Activated CD8-positive, alpha-beta memory T cell treated with anti-CD3 and anti-CD28 coated beads for 24 hours (primary cell): ENCODE data around the gene RPS3.
"Not testable (repeated sequence)": the region's sequence is repeated elsewhere in the genome, so short reads cannot be mapped to it uniquely, and the experiment has no call there.

Source experiments
- DNase-seq: peaks from one replicate; pipeline ENCODE4 v3.0.0-alpha.2; 2020

RPS3 gene

DNA sequence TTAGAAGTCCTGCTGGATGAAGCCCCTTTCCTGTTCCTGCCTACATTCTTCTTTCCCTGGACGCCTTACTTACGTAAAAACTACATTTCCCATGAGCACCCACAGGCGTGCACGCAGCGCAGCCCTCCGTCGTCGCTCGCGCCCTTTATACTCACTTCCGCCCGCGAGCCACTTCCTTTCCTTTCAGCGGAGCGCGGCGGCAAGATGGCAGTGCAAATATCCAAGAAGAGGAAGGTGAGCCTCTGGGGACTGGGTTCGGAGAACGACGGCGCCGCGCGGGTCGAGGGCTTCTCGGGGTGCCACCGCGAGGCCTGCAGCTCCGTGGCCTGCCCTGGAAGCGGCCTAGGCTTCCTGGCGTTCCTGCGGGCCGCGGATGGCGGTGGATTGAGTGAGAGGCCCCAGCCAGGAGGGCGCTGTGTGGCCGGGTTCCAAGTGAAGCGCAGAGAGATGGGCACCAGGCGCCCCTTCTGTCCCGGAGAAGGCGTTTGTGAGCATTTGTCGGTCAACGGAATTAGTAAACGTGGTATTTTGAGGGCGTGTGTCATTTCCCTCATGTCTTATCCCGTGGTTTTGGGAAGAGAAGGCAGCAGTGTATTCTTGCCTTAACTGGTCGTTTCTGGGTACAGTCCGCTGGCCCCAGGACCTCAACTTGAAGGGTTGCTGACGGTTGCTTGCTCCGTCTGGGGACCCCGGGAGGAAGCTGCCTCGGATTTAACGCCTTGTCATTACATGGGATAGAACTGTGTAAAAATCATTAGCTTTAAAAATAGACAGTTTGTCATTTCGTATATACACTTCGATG is at the start of gene RPS3:
Gene RPS3, plus strand, starts transcription at position 175 of the 802 bp plus-strand sequence. Its CDS starts 30 bp downstream, at position 205.
- peak; percentile 95 for DNase-seq

- no peak for DNase-seq
Measured at GRCh38 chr11:75349521-75350116, 49.7 kb upstream of the RPS3 start.

DNA sequence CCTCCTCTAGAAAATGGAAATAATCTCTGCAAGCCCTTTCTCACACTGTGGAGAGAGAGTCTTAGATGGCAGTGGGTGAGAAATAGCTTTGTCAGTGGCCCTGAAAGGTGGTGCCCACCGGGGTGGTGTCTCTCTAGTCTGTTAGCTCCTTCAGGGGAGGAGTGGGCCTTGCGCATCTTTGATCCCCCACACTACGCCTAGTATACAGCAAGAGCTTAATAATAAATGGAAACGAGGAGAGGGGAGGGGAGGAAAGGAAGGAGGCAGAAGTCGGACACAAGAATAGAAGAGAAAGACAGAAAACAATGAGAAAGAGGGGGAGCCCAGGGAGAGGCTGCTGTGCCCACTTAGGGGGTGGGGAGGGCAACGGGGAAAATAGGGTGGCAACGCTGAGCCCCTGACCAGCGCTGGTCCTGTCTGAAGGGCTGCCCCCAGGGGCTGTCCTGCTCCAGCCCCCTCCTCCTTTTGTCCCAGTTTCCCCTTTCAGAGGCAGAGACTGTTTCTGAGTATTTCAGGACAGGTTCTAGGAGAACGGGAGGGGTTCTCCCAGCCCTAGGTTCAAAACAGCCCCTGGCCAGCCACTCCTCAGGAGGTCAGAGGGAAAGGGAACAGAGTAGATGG is 49.1 kb upstream of the RPS3 start:
- DNase-seq: no peak

- DNase-seq: peak; percentile 79
Measured at GRCh38 chr11:75350743-75351540, 48.4 kb upstream of the RPS3 start.

DNA sequence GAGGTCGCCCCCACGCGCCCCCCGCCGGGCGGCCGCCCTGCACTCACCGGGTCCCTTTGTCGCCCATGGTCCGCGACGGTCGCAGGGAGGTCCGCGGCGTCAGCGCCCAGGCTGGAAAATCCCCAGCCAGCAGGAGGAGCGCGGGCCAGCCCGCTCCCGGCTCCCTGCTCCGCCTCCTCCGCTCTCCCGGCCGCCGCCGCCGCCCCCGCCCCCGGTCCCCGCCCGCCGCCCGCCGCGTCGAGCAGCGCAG is 47.9 kb upstream of the RPS3 start, which contains the start of gene ARRB1:
Gene ARRB1, minus strand, starts transcription at position 121 of the 250 bp plus-strand sequence. Its CDS starts 54 bp downstream, at position 67.
- DNase-seq: peak; percentile 77

DNA sequence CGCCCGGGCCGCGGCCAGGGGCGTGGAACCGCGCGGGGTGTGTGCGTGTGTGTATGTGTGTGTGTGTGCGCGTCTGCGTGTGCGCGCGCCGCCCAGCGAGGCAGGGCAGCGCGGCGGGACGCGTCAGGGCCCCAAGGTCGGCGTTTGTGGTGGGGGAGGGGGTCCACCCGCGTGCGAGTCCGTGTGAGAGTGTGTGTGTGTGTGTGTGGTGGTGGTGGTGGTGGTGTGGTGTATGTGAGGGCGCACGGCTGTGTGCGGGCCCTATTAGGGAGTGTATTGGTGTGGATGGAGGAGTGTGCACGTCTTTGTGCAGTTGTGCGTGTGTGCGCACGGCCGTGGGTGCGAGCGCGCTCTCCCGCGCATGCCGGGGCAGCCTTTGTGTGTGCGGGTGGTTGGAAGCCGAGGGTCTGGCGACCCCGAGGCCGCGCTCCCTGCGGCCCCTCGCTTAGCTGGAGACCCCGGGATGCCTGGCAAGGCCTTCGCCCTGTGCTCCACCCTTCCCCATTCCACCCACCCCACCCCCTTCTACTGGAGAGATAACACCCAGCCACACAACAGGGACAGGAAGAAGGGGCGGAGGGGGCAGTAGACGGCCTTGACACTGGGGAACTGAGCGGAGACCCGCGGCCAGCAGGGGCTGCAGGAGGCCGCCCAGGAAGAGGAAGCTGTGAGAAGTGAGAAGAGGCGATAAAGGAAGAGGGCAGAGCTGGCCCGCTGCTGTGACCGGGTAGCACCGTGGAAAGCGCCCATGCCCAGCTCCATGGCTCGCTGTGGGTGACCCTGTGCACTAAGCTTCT is 47.3 kb upstream of the RPS3 start:
- DNase-seq: peak; percentile 78

GRCh38 chr11:75352588-75353206 is 46.6 kb upstream of the RPS3 start:
- no peak for DNase-seq

GRCh38 chr11:75355051-75355450 is 44.3 kb upstream of the RPS3 start:
- DNase-seq: no peak

- DNase-seq: no peak
Measured at GRCh38 chr11:75356613-75357012, 42.7 kb upstream of the RPS3 start.

DNA sequence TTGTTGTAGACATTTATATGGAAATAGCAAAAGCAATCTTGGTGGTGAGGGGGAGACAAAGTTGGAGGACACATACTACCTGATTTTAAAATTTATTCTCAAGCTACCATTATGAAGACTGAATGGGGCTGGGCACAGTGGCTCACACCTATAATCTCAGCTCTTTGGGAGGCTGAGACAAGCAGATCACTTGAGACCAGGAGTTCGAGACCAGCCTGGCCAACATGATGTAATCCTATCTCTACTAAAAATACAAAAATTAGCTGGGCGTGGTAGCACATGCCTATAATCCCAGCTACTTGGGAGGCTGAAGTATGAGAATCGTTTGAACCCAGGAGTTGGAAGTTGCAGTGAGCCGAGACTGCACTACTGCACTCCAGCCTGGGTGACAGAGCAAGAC is 37.0 kb upstream of the RPS3 start:
- DNase-seq: not testable (repeated sequence)

GRCh38 chr11:75365711-75366181 is 33.6 kb upstream of the RPS3 start:
- DNase-seq: no peak

GRCh38 chr11:75366826-75367225 is 32.5 kb upstream of the RPS3 start:
- DNase-seq: not testable (repeated sequence)

DNA sequence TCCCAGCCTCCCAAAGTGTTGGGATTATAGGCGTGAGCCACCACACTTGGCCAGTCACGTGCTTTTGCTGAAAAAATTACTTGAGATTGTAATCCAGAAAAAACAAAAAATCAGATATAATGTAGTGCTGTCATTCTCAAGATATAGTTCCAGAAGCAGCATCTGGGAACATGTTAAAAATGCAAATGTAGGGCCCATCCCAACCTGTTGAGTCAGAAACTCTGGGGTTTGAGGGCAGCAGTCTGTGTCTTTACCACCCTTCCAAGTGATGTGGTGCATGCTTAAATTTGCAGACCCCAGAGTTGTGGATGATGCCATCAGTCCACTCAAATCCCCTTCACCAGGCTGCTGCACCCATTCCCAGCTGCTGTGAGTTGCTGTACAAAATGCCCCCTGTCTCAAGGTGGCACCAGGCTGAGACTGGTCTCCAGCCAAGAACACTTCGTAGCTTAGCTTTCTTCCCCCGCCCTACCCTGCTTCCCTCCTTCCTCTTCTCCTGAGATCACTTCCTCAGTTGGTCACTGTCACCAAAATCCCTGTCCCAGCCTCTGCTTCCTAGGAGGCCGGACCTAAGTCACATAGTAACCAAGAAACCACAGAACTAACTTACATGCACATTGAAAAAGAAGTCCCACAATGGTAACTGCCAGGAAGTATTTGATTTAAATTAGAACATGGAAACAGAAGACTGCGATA is 29.6 kb upstream of the RPS3 start:
- no peak for DNase-seq

DNA sequence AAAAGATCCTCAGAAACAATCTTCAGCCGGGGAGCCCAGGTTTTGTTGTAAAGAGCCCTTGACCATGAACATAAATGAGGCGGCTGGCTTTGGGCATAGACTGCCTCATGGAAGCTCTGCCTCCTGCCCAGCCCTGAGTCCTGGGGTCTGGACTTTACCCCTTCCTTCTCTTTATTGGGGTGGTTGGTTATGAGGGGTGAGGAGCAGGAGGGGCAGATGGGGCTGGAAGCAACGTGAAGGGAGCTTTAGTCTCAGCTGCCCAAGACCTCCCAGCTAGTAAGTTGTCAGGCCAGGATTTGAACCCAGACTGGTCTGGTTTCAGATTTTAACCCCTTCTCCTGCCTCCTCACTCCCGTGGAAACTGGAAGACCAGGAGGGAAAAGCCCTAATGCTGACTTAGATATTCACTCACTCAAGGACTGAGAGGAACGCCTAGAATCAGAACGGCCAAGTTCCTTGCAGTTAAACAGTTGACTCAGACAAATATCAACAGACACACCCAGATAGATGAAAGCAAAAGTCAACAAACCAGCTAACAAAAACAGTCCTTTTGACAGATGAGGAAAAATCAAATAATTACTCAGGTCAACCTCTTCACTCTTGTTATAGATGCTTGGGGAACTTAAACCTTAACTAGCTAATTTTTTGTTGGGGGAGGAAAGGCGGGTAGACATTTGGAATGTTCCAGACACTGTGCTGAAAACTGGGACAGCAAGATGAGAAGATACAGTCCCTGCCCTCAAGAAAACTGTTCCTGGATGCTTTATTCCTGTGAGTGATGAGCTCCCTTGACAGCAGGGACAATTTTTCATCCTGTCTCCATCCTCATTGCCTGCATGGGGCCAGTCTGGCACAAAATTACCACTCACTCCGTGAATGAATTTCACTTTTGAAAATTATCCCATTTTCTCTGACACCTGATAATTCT is 27.1 kb upstream of the RPS3 start:
- DNase-seq: no peak

DNA sequence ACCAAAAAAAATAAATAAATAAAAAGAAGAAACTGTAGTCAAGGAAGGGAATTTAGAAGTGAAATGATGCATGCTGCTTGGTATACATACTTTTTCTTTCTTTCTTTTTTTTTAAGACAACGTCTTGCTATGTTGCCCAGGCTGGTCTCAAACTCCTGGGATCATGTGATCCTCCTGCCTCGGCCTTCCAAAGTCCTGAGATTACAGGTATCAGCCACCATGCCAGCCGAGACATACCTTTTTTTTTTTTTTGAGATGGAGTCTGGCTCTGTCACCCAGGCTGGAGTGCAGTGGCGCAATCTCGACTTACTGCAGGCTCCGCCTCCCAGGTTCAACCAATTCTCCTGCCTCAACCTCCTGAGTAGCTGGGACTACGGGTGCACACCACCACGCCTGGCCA is 26.1 kb upstream of the RPS3 start:
- no peak for DNase-seq

- DNase-seq: no peak
Measured at GRCh38 chr11:75374646-75375045, 24.7 kb upstream of the RPS3 start.

DNA sequence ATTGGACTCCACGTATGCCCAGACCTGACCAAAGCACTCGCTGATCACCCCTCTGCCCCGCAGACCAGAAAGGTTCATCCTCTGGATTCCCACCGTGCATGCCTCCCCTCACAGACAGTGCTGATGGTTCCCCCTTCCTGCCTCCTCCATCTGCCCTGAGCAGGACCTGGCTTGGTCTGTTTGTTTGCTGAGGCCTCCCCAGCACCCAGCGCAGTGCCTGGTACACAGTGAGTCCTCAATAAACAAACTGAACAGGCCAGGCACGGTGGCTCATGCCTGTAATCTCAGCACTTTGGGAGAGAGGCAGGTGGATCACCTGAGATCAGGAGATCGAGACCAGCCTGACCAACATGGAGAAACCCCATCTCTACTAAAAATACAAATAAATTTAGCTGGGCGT is 23.7 kb upstream of the RPS3 start:
- no peak for DNase-seq

DNA sequence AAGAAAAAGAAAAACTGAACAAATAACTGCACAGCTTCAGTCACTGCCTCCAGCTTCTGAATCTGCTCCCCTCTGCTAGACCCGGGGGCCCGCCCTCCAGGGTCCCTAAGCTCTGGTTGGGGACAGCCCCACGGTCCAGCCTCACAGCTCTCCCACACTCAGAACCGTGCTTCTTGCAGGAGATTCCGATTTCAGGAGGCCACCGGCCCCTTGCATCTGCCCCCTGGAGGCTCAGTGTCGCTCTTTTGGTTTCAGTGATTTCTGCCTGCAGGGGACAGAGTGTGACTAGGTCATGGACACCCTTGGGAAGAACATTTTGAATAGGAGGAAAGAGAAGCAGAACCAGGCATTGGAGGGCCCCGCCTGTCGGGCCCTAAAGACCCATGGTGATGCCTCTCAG is 23.1 kb upstream of the RPS3 start:
- no peak for DNase-seq

GRCh38 chr11:75378776-75379175 is 20.5 kb upstream of the RPS3 start:
- DNase-seq: not testable (repeated sequence)

GRCh38 chr11:75380245-75380644 is 19.1 kb upstream of the RPS3 start:
- DNase-seq: no peak
